GM23248 (cell line): ENCODE data around the gene PLA2G4C. TPM values are rescaled to one million over a fixed set of nuclear protein-coding genes. Genes with fewer than 3 reads are reported as not detected.

Source experiments
- DNase-seq: peaks from one replicate; pipeline ENCODE4 v3.0.0-alpha.2; 2015
- H2AFZ ChIP-seq: fragments of 200-600 bp; sonication (generic); 2 replicates; pipeline ENCODE4 v1.6.1; 2016; ENCODE audit warnings: antibody characterized with exemption
- H3F3A ChIP-seq: fragments of 200-600 bp; sonication (generic); 2 replicates; pipeline ENCODE4 v1.6.1; 2016; ENCODE audit warnings: mild to moderate bottlenecking, antibody characterized with exemption, mixed run types; ENCODE audit not compliant: insufficient read depth
- H3K27ac ChIP-seq: fragments of 200-600 bp; sonication (generic); 2 replicates; pipeline ENCODE4 v1.5.1; 2016; ENCODE audit warnings: mild to moderate bottlenecking
- H3K27me3 ChIP-seq: fragments of 200-600 bp; sonication (generic); replicated peaks from 2 replicates; pipeline ENCODE4 v1.6.1; 2016; ENCODE audit warnings: mild to moderate bottlenecking; ENCODE audit not compliant: insufficient read depth
- H3K36me3 ChIP-seq: fragments of 200-600 bp; sonication (generic); 2 replicates; pipeline ENCODE4 v1.6.1; 2016; ENCODE audit warnings: low read depth, mild to moderate bottlenecking
- H3K4me1 ChIP-seq: fragments of 200-600 bp; sonication (generic); 2 replicates; pipeline ENCODE4 v1.6.1; 2016; ENCODE audit warnings: mild to moderate bottlenecking; ENCODE audit not compliant: insufficient read depth
- H3K4me2 ChIP-seq: fragments of 200-600 bp; sonication (generic); one replicate; pipeline ENCODE4 v1.6.1; 2016; ENCODE audit warnings: mild to moderate bottlenecking; ENCODE audit not compliant: unreplicated experiment
- H3K4me3 ChIP-seq: fragments of 200-600 bp; sonication (generic); 2 replicates; pipeline ENCODE4 v1.5.1; 2016; ENCODE audit warnings: mild to moderate bottlenecking
- H3K79me2 ChIP-seq: fragments of 200-600 bp; sonication (generic); 2 replicates; pipeline ENCODE4 v1.6.1; 2016; ENCODE audit warnings: mild to moderate bottlenecking; ENCODE audit not compliant: insufficient read depth
- H3K9ac ChIP-seq: fragments of 200-600 bp; sonication (generic); 2 replicates; pipeline ENCODE4 v1.6.1; 2016; ENCODE audit warnings: mild to moderate bottlenecking
- H3K9me2 ChIP-seq: fragments of 200-600 bp; sonication (generic); 2 replicates; pipeline ENCODE4 v1.6.1; 2016; ENCODE audit warnings: mixed run types, mild to moderate bottlenecking, moderate library complexity; ENCODE audit not compliant: insufficient read depth
- H3K9me3 ChIP-seq: fragments of 200-600 bp; sonication (generic); one replicate; pipeline ENCODE4 v1.6.1; 2017; ENCODE audit warnings: low read depth
- H4K20me1 ChIP-seq: fragments of 200-600 bp; sonication (generic); 2 replicates; pipeline ENCODE4 v1.6.0; 2016; ENCODE audit not compliant: insufficient read depth
- EZH2 ChIP-seq: fragments of 200-600 bp; sonication (generic); IDR thresholded peaks from 2 replicates; pipeline ENCODE4 v1.6.1; 2018; ENCODE audit warnings: antibody characterized with exemption, mild to moderate bottlenecking; ENCODE audit not compliant: insufficient read depth, poor library complexity, severe bottlenecking
- EZH2phosphoT487 ChIP-seq: fragments of 200-600 bp; sonication (generic); IDR thresholded peaks from 2 replicates; pipeline ENCODE4 v1.6.1; 2018; ENCODE audit warnings: antibody characterized with exemption, moderate library complexity, mild to moderate bottlenecking, low read depth; ENCODE audit not compliant: insufficient read depth
- WGBS, 2 experiments: methylation state at CpG; one replicate each; pipeline ENCODE4 v1.1.6; 2015 to 2017; ENCODE audit warnings: low lambda C conversion rate in 2 of 2, low coverage in 1 of 2; ENCODE audit errors: missing lambda C conversion rate in 2 of 2; 5-methylcytosine and 5-hydroxymethylcytosine counted together
- in situ Hi-C: fragments of 300-500 bp; cut with MboI; formaldehyde crosslinking; loops from 2 replicates; pipeline ENCODE4 v1.15.0; 2020
- polyA plus RNA-seq: library from polyadenylated mRNA; unstranded; fragments of >200 nt; fragmentation: Nextera tagmentation; extraction: Ambion mirVana; gene quantifications from 2 replicates; pipeline ENCODE4 v1.2.1, GENCODE V29; 2016
- total RNA-seq: library from RNA; depleted of rRNA; stranded (reverse); fragments of >200 nt; shearing (Covaris generic); gene quantifications from 2 replicates; pipeline ENCODE4 v1.2.3, GENCODE V29; 2014

Gene PLA2G4C
- total and polyA plus RNA-seq, 2 experiments from 2014 or later, result 0.76 to 1.9 TPM

DNA sequence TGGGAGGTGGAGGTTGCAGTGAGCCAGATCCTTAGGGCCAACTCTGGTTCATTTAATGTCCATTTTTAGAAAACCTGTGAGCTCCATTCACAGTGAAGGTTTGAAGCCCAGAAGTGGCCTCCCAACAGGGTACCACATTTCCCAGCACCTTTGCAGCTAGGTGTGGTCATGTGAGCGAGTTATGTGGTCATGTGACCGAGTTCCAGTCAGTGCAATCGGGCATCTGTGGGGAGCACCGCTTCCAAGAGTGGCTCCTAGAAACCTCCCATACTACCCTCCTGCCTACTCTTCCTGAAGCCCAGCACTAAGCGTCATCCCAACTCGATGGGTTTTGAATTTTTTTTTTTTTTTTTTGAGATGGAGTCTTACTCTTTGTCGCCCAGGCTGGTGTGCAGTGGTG lies 663 bp upstream of the PLA2G4C start:
- Histone ChIP-seq H3K4me3 (no peak overlapping the region), H3K4me1 (peaks cover 10% of the 10 kb centered on the region), H3K9ac (0 out of 2 replicates have a peak overlapping the region, but pooled peaks have one; percentile 81), H3K36me3 (no peaks in the 10 kb centered on the region), H3K9me3 (no peaks in the 10 kb centered on the region), H3F3A (peaks cover 11% of the 10 kb centered on the region), H3K27ac (peak overlapping the region; percentile 80), H3K27me3 (no peaks in the 10 kb centered on the region), H3K79me2 (no peaks in the 10 kb centered on the region), H3K9me2 (no peaks in the 10 kb centered on the region), H2AFZ (peak overlapping the region; percentile 95; the same call in 1 of the 2 replicates), H4K20me1 (no peaks in the 10 kb centered on the region), H3K4me2 (peak overlapping the region; percentile 97)
- in situ Hi-C loops, result no loop called here
- DNase-seq, result no peak
- no peak for TF ChIP-seq EZH2phosphoT487
- no peak for TF ChIP-seq EZH2
- WGBS, 2 experiments, result 63 to 68% methylated on average over 7 of the region's 7 CpGs

GRCh38 chr19:48108997-48109782 lies 1.4 kb downstream of the PLA2G4C start:
- H3K36me3 ChIP-seq, result no peaks in the 10 kb centered on the region
- no peaks in the 10 kb centered on the region for H3K27me3 ChIP-seq
- in situ Hi-C loops, result no loop called here
- H3K79me2 ChIP-seq, result no peaks in the 10 kb centered on the region
- peaks cover 10% of the 10 kb centered on the region for H3K4me1 ChIP-seq
- TF ChIP-seq EZH2, result no peak
- TF ChIP-seq EZH2phosphoT487, result no peak
- H4K20me1 ChIP-seq, result no peaks in the 10 kb centered on the region
- 73 to 81% methylated on average over 15 of the region's 15 CpGs for WGBS, 2 experiments
- H3F3A ChIP-seq, result peaks cover 11% of the 10 kb centered on the region
- no peak overlapping the region for H3K4me2 ChIP-seq
- no peak overlapping the region for H2AFZ ChIP-seq
- DNase-seq, result no peak
- H3K9me2 ChIP-seq, result no peaks in the 10 kb centered on the region
- H3K9ac ChIP-seq, result no peak overlapping the region
- no peak overlapping the region for H3K27ac ChIP-seq
- no peak overlapping the region for H3K4me3 ChIP-seq
- no peaks in the 10 kb centered on the region for H3K9me3 ChIP-seq

- Histone ChIP-seq H3K36me3 (no peaks in the 10 kb centered on the region), H3K4me2 (no peak overlapping the region), H4K20me1 (no peaks in the 10 kb centered on the region), H3K4me1 (peaks cover 5% of the 10 kb centered on the region), H3K4me3 (no peak overlapping the region), H3K9me2 (no peaks in the 10 kb centered on the region), H3K9me3 (no peaks in the 10 kb centered on the region), H2AFZ (no peak overlapping the region), H3F3A (no peaks in the 10 kb centered on the region), H3K79me2 (no peaks in the 10 kb centered on the region), H3K27ac (no peak overlapping the region), H3K27me3 (peaks cover 6% of the 10 kb centered on the region; the same call in 1 of the 2 replicates), H3K9ac (no peak overlapping the region)
- in situ Hi-C loops, result no loop called here
- no peak for TF ChIP-seq EZH2phosphoT487
- TF ChIP-seq EZH2, result no peak
- no peak for DNase-seq
- 87 to 91% methylated on average over 5 of the region's 5 CpGs for WGBS, 2 experiments
Measured at GRCh38 chr19:48103922-48104321, 6.7 kb downstream of the PLA2G4C start.

- Histone ChIP-seq H3K4me1 (peaks cover 5% of the 10 kb centered on the region), H3K9ac (no peak overlapping the region), H3K27ac (no peak overlapping the region), H3K9me3 (no peaks in the 10 kb centered on the region), H2AFZ (no peak overlapping the region), H4K20me1 (no peaks in the 10 kb centered on the region), H3F3A (no peaks in the 10 kb centered on the region), H3K36me3 (no peaks in the 10 kb centered on the region), H3K9me2 (no peaks in the 10 kb centered on the region), H3K79me2 (no peaks in the 10 kb centered on the region), H3K27me3 (peaks cover 6% of the 10 kb centered on the region; the same call in 1 of the 2 replicates), H3K4me3 (no peak overlapping the region), H3K4me2 (no peak overlapping the region)
- 39 to 43% methylated on average over 13 of the region's 13 CpGs for WGBS, 2 experiments
- in situ Hi-C loops, result no loop called here
- DNase-seq, result peak; percentile 52
- TF ChIP-seq EZH2, result no peak
- no peak for TF ChIP-seq EZH2phosphoT487
Measured at GRCh38 chr19:48102870-48103751, 7.5 kb downstream of the PLA2G4C start.
